Ovary (tissue), 3 donors: ENCODE data around the gene DROSHA.

Source experiments
- CTCF ChIP-seq, 3 donors: fragments of 450-650 bp in 2 of 3; fragments of 200-600 bp in 1 of 3; IDR thresholded peaks; one replicate each; pipeline versions ENCODE4 v1.5.1 to v1.8.0; 2016 to 2022; ENCODE audit warnings: antibody characterized with exemption in 3 of 3, mild to moderate bottlenecking in 1 of 3
- POLR2A ChIP-seq: fragments of 450-650 bp; IDR thresholded peaks from one replicate; pipeline ENCODE4 v1.6.1; 2017; ENCODE audit warnings: antibody characterized with exemption, mild to moderate bottlenecking, moderate library complexity
- donor health status: DM: no; HTN: no; CAD: no.

GRCh38 chr5:31401691-31402090 is 130.2 kb downstream of the DROSHA start:
- TF ChIP-seq CTCF (IDR thresholded peaks at IDR 0.05) (no peak), POLR2A (no peak)
